K562 (cell line): Measurements from ENCODE around the gene DOCK4.

ENCODE experiments used
- EP300 ChIP-seq: IDR thresholded peaks from 2 replicates; pipeline ENCODE4 v1.6.1; 2012; ENCODE audit warnings: low read length, improper control_type of control experiment
- HDAC3 ChIP-seq: fragments of 450-650 bp; IDR thresholded peaks from 2 replicates; pipeline ENCODE4 v1.6.1; 2018; ENCODE audit warnings: borderline replicate concordance, mild to moderate bottlenecking, moderate library complexity; ENCODE audit not compliant: partially characterized antibody
- KDM4B ChIP-seq, 2 experiments: fragments of 450-650 bp in 1 of 2; sonication (generic) in 1 of 2; IDR thresholded peaks; 2 replicates each; pipeline ENCODE4 v1.6.1; 2016 to 2017; ENCODE audit warnings: borderline replicate concordance in 2 of 2, antibody characterized with exemption in 1 of 2, low read depth in 1 of 2, mild to moderate bottlenecking in 1 of 2
- MEF2D ChIP-seq: conservative IDR thresholded peaks from 2 replicates; pipeline ENCODE4 v1.6.1; 2016; ENCODE audit warnings: low read depth, missing genetic modification characterization, missing compliant biosample characterization
- SPI1 ChIP-seq: IDR thresholded peaks from 2 replicates; pipeline ENCODE4 v1.6.1; 2011; ENCODE audit warnings: low read depth, low read length, control low read depth, borderline replicate concordance
- ZFX ChIP-seq: sonication (generic); formaldehyde crosslinking; IDR thresholded peaks from 2 replicates; pipeline ENCODE4 v1.8.0; 2022; ENCODE audit warnings: mild to moderate bottlenecking, missing genetic modification reagents, moderate library complexity
- ZNF696 ChIP-seq: fragments of 250-450 bp; sonication (Bioruptor Pico); conservative IDR thresholded peaks from 2 replicates; pipeline ENCODE4 v1.4.0; 2020; ENCODE audit warnings: mild to moderate bottlenecking, moderate library complexity
- TF ChIP-seq, protein P1 (sequence below): fragments of 450-650 bp; IDR thresholded peaks from 2 replicates; pipeline ENCODE4 v1.6.1; 2016; ENCODE audit warnings: low read depth
- TF ChIP-seq, protein P2 (sequence below), 3 experiments: IDR thresholded peaks in 2 of 3; conservative IDR thresholded peaks in 1 of 3; 2 replicates each; pipeline ENCODE4 v1.5.1; 2011 to 2012; ENCODE audit warnings: low read length in 3 of 3, mild to moderate bottlenecking in 3 of 3, control low read depth in 2 of 3, improper control_type of control experiment in 1 of 3, inconsistent platforms in 1 of 3, low read depth in 1 of 3, mixed read lengths in 1 of 3, moderate library complexity in 1 of 3; ENCODE audit not compliant: insufficient read depth in 2 of 3

DNA sequence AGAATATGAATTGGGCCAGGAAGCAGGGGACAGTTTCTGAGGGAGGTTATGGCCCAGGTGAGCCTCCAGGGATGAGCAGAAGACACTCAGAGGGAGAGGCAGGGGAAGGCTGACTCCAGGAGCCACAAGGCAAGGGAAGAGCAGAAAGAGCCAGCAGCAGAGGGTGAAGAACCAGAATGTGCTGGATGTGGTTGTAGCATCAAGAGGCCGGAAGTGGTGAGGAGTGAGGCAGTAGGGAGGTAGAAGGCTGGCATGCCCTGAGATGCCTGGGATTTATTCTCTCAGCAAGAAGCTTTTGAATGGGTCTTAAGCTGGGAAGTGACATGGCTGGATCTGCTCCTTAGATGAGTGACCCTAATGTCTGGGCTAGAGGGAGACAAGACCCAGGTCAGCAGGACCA is 311.7 kb downstream of the DOCK4 start:
- TF ChIP-seq, protein P1, sequence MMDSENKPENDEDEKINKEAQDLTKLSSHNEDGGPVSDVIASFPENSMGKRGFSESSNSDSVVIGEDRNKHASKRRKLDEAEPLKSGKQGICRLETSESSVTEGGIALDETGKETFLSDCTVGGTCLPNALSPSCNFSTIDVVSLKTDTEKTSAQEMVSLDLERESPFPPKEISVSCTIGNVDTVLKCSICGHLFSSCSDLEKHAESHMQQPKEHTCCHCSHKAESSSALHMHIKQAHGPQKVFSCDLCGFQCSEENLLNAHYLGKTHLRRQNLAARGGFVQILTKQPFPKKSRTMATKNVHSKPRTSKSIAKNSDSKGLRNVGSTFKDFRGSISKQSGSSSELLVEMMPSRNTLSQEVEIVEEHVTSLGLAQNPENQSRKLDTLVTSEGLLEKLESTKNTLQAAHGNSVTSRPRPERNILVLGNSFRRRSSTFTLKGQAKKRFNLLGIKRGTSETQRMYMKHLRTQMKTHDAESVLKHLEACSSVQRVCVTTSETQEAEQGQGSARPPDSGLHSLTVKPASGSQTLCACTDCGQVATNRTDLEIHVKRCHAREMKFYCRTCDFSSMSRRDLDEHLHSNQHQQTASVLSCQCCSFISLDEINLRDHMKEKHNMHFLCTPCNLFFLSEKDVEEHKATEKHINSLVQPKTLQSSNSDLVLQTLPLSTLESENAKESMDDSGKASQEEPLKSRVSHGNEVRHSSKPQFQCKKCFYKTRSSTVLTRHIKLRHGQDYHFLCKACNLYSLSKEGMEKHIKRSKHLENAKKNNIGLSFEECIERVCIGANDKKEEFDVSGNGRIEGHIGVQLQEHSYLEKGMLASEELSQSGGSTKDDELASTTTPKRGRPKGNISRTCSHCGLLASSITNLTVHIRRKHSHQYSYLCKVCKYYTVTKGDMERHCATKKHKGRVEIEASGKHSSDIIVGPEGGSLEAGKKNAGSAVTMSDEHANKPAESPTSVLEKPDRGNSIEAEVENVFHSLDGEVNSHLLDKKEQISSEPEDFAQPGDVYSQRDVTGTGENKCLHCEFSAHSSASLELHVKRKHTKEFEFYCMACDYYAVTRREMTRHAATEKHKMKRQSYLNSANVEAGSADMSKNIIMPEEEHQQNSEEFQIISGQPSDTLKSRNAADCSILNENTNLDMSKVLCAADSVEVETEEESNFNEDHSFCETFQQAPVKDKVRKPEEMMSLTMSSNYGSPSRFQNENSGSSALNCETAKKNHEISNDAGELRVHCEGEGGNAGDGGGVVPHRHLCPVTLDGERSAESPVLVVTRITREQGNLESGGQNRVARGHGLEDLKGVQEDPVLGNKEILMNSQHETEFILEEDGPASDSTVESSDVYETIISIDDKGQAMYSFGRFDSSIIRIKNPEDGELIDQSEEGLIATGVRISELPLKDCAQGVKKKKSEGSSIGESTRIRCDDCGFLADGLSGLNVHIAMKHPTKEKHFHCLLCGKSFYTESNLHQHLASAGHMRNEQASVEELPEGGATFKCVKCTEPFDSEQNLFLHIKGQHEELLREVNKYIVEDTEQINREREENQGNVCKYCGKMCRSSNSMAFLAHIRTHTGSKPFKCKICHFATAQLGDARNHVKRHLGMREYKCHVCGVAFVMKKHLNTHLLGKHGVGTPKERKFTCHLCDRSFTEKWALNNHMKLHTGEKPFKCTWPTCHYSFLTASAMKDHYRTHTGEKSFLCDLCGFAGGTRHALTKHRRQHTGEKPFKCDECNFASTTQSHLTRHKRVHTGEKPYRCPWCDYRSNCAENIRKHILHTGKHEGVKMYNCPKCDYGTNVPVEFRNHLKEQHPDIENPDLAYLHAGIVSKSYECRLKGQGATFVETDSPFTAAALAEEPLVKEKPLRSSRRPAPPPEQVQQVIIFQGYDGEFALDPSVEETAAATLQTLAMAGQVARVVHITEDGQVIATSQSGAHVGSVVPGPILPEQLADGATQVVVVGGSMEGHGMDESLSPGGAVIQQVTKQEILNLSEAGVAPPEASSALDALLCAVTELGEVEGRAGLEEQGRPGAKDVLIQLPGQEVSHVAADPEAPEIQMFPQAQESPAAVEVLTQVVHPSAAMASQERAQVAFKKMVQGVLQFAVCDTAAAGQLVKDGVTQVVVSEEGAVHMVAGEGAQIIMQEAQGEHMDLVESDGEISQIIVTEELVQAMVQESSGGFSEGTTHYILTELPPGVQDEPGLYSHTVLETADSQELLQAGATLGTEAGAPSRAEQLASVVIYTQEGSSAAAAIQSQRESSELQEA: no peak
- TF ChIP-seq ZFX (CRISPR knock-in tag) (no peak), SPI1 (no peak), KDM4B (IDR thresholded peaks at IDR 0.05; ENCODE audit: borderline replicate concordance in 2 of 2, low read depth in 1 of 2) (no peak), ZNF696 (CRISPR knock-in tag) (no peak), MEF2D (tag) (no peak), EP300 (no peak), HDAC3 (no peak)
- TF ChIP-seq, protein P2, sequence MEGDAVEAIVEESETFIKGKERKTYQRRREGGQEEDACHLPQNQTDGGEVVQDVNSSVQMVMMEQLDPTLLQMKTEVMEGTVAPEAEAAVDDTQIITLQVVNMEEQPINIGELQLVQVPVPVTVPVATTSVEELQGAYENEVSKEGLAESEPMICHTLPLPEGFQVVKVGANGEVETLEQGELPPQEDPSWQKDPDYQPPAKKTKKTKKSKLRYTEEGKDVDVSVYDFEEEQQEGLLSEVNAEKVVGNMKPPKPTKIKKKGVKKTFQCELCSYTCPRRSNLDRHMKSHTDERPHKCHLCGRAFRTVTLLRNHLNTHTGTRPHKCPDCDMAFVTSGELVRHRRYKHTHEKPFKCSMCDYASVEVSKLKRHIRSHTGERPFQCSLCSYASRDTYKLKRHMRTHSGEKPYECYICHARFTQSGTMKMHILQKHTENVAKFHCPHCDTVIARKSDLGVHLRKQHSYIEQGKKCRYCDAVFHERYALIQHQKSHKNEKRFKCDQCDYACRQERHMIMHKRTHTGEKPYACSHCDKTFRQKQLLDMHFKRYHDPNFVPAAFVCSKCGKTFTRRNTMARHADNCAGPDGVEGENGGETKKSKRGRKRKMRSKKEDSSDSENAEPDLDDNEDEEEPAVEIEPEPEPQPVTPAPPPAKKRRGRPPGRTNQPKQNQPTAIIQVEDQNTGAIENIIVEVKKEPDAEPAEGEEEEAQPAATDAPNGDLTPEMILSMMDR (IDR thresholded peaks at IDR 0.05 in 2 of 3, conservative IDR thresholded peaks at IDR 0.05 in 1 of 3; ENCODE audit: insufficient read depth in 2 of 3, low read depth in 1 of 3, low read length in 3 of 3): no peak
